Measurements from ENCODE around the gene MAPKAPK3. TPM values are rescaled to one million over a fixed set of nuclear protein-coding genes. Genes with fewer than 3 reads are reported as not detected.

MAPKAPK3 gene
- total and polyA plus RNA-seq, 2 of the 8 experiments (the other 6 are each of a cell fraction or from before 2014, with no cell fraction given): 65.4 to 99.8 TPM

DNA sequence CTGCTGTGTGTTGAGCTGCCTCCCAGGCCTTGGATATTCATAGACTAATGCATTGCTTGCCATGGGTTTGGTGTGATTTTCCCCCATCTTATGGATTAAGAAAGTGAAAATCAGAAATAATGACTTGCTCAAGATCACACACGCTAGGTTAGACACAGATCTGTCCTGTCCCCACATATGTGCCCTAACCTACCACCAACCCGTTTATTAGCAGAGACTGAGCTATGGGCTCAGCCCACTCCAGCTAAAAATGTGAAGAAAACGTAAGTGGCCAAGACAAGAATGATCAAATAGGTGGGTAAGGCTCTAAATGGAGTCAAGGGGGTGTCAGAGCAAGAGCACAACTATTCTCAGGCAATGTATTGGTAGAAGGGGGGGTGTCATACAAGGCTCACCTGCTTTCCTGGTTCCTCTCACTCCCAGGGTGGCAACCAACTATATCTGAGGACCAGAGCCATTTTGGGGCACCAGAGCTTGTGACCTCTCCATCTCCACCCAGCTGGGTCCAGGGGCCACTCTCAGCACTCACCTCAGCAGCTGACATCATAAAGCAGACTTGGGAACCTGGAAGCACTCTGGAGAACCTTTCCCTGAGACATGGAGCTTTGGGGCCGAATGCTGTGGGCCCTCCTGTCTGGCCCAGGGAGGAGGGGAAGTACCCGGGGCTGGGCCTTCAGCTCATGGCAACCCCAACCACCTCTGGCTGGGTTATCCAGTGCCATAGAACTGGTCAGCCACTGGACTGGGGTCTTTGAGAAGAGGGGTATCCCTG, 46.3 kb upstream of the MAPKAPK3 start:
- Histone ChIP-seq H4K5ac (ENCODE audit: insufficient read length, low read depth, low read length) (no peak overlapping the region), H3K4me3 (ENCODE audit: extremely low read depth in 1 of 4, insufficient read depth in 2 of 4, low read depth in 3 of 4, low read length in 4 of 4) (peak overlapping the region in 1 of 4 experiments; percentile 83; a peak in 2 of 8 replicates), H3K27ac (ENCODE audit: low read depth, low read length) (no peak overlapping the region), H4K20me1 (replicated peaks in 1 of 2; ENCODE audit: control insufficient read depth in 1 of 2, insufficient read depth in 2 of 2, low read length in 2 of 2) (no peaks in the 10 kb centered on the region), H4K8ac (ENCODE audit: extremely low read depth, insufficient read depth, low read length) (no peak overlapping the region; the same call in 1 of the 2 replicates), H3K9me3 (ENCODE audit: insufficient read depth in 2 of 2, low read depth in 1 of 2, low read length in 1 of 2) (no peaks in the 10 kb centered on the region), H3K23ac (ENCODE audit: insufficient read length) (no peak overlapping the region), H2BK15ac (ENCODE audit: low read length) (no peak overlapping the region), H4K91ac (replicated peaks; ENCODE audit: insufficient read length, low read length) (no peak overlapping the region), H3K27me3 (replicated peaks in 1 of 4; ENCODE audit: control insufficient read depth in 3 of 4, extremely low read depth in 1 of 4, insufficient read depth in 3 of 4, low read length in 3 of 4) (peaks cover 0 to 13% (median 5%) of the 10 kb centered on the region in 4 experiments; a peak in 4 of 7 replicates), H2AK5ac (ENCODE audit: low read depth, low read length) (no peak overlapping the region), H3K18ac (ENCODE audit: extremely low read depth, low read length) (no peak overlapping the region), H3K79me1 (ENCODE audit: low read depth, low read length) (no peaks in the 10 kb centered on the region; the same call in 1 of the 2 replicates), H2BK120ac (replicated peaks; ENCODE audit: low read depth, low read length) (no peak overlapping the region), H3K56ac (replicated peaks; ENCODE audit: insufficient read length, low read depth, low read length) (no peak overlapping the region), H2BK5ac (ENCODE audit: low read depth, low read length) (no peak overlapping the region), H3K4ac (replicated peaks; ENCODE audit: insufficient read length, low read depth, low read length) (no peak overlapping the region), H2AFZ (ENCODE audit: low read length) (no peak overlapping the region), H3K36me3 (ENCODE audit: control insufficient read depth in 2 of 4, insufficient read depth in 4 of 4, low read length in 3 of 4) (no peaks in the 10 kb centered on the region), H3K79me2 (ENCODE audit: control insufficient read depth in 1 of 2, insufficient read depth in 2 of 2, low read length in 2 of 2) (no peaks in the 10 kb centered on the region), H3K23me2 (ENCODE audit: low read depth, low read length) (peaks cover 15% of the 10 kb centered on the region; the same call in 1 of the 2 replicates), H3K14ac (ENCODE audit: insufficient read length) (no peak overlapping the region), H2BK12ac (ENCODE audit: low read depth, low read length) (no peak overlapping the region), H3K4me1 (replicated peaks in 1 of 4; ENCODE audit: control insufficient read depth in 3 of 4, insufficient read depth in 4 of 4, low read length in 3 of 4) (peaks cover 0 to 6% (median 4%) of the 10 kb centered on the region in 4 experiments; a peak in 5 of 7 replicates), H3K4me2 (ENCODE audit: insufficient read depth in 1 of 2, low read depth in 2 of 2, low read length in 2 of 2) (peak overlapping the region; percentile 78 to 88; a peak in 1 of 4 replicates), H2BK20ac (ENCODE audit: low read length) (no peak overlapping the region), H3K9ac (replicated peaks in 1 of 4; ENCODE audit: extremely low read depth in 1 of 4, low read depth in 3 of 4, low read length in 3 of 4) (no peak overlapping the region; a peak in 1 of 7 replicates)
- POLR2A ChIA-PET (ENCODE audit: partially characterized antibody): interaction anchor here (0.8 to 3.4 kb wide), 8 partner anchors 10 to 234 kb away, joined by 3 to 12 read pairs (median 3); partner anchors contain the start of gene CISH
- DNase-seq (ENCODE audit: low read depth in 1 of 2, low spot score in 2 of 2) (no peak), FAIRE-seq (no peak)
- CTCF ChIA-PET (ENCODE audit: partially characterized antibody): interaction anchor here (0.7 to 46.5 kb wide), 15 partner anchors 10 to 817 kb away, joined by 3 to 863 read pairs (median 4); partner anchors contain the start of genes CISH and MAPKAPK3
- 83% methylated on average over 5 of the region's 5 CpGs; no CpG with 5 or more reads in 1 of the 2 experiments for whole genome bisulfite sequencing, 2 experiments (ENCODE audit: extremely low coverage in 1 of 2, insufficient coverage in 1 of 2, insufficient read length in 1 of 2, insufficient replicate concordance in 2 of 2, low coverage in 1 of 2, low lambda C conversion rate in 2 of 2, missing lambda C conversion rate in 1 of 2)
- TF ChIP-seq EGR1 (IDR thresholded peaks at IDR 0.05; ENCODE audit: borderline replicate concordance, low read depth, low read length) (no peak), POU5F1 (IDR thresholded peaks at IDR 0.05; ENCODE audit: low read depth, low read length) (no peak), MAFK (IDR thresholded peaks at IDR 0.05; ENCODE audit: low read depth, low read length) (no peak), CEBPB (IDR thresholded peaks at IDR 0.05; ENCODE audit: low read depth, low read length) (no peak), TAF7 (optimal IDR thresholded peaks at IDR 0.05; ENCODE audit: borderline replicate concordance, low read depth, low read length) (no peak), ASH2L (IDR thresholded peaks at IDR 0.05; ENCODE audit: low read length) (no peak), NANOG (IDR thresholded peaks at IDR 0.05; ENCODE audit: insufficient read depth, low read depth, low read length, poor library complexity, severe bottlenecking) (no peak), HDAC2 (IDR thresholded peaks at IDR 0.05; ENCODE audit: borderline replicate concordance in 1 of 2, low read depth in 2 of 2, low read length in 2 of 2) (no peak), KDM1A (IDR thresholded peaks at IDR 0.05; ENCODE audit: borderline replicate concordance, low read length) (no peak), RAD21 (IDR thresholded peaks at IDR 0.05 in 1 of 2, conservative IDR thresholded peaks at IDR 0.05 in 1 of 2; ENCODE audit: low read depth in 2 of 2, low read length in 2 of 2) (no peak)
